GM23248 (cell line): ENCODE measurements around the gene LRRN2.
"Not testable (repeated sequence)": the region's sequence is repeated elsewhere in the genome, so short reads cannot be mapped to it uniquely, and the experiment has no call there.

ENCODE experiments used
- EZH2 ChIP-seq: fragments of 200-600 bp; sonication (generic); IDR thresholded peaks from 2 replicates; pipeline ENCODE4 v1.6.1; 2018; ENCODE audit warnings: antibody characterized with exemption, mild to moderate bottlenecking; ENCODE audit not compliant: insufficient read depth, poor library complexity, severe bottlenecking
- EZH2phosphoT487 ChIP-seq: fragments of 200-600 bp; sonication (generic); IDR thresholded peaks from 2 replicates; pipeline ENCODE4 v1.6.1; 2018; ENCODE audit warnings: antibody characterized with exemption, moderate library complexity, mild to moderate bottlenecking, low read depth; ENCODE audit not compliant: insufficient read depth

DNA sequence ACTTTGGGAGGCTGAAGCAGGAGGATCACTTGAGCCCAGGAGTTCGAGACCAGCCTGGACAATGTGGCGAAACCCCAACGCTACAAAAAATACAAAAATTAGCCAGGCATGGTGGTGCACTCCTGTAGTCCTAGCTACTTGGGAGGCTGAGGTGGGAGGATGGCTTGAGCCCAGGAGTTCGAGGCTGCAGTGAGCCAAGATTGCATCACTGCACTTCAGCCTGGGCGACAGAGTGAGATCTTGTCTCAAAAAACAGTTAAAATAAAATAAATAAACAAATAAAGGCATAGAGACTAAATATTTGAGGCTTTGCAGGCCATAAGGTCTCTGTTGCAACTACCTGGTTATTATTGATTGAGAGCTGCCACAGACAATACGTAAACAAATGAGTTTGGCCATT is 41.9 kb upstream of the LRRN2 start:
- not testable (repeated sequence) for TF ChIP-seq EZH2phosphoT487, EZH2
